ENCODE measurements around the gene TOMT.

DNA sequence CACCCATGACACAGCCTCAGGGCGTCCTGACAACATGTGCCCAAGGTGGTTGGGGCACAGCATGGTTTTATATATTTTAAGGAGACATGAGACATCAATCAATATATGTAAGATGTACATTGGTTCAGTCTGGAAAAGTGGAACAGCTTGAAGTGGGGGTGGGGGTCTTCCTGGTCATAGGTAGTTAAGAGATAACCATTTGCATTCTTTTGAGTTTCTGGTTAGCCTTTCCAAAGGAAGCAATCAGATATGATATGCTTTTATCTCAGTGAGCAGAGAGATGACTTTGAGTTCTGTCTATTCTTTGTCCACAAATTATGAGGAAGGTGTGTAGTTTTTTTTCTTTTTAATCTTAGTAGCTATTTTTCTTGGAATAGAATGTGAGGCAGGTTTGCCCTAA is 16.9 kb downstream of the TOMT start:
- TF ChIP-seq POLR2AphosphoS5 (IDR thresholded peaks at IDR 0.05; ENCODE audit: borderline replicate concordance, low read depth, low read length) (no peak), EZH2 (IDR thresholded peaks at IDR 0.05) (no peak)

All from SK-N-MC (cell line).